Fibroblast of the conjunctiva (primary cell): ENCODE results near the gene UST.
"Not testable (repeated sequence)": the region's sequence is repeated elsewhere in the genome, so short reads cannot be mapped to it uniquely, and the experiment has no call there.

Experiments
- DNase-seq: peaks from one replicate; pipeline ENCODE4 v3.0.0-alpha.2; 2010; ENCODE audit warnings: low read depth

UST gene

GRCh38 chr6:148904896-148905870 is 158.4 kb downstream of the UST start:
- no peak for DNase-seq

GRCh38 chr6:148905901-148906300 is 159.1 kb downstream of the UST start:
- no peak for DNase-seq

- no peak for DNase-seq
Measured at GRCh38 chr6:148906386-148906785, 159.6 kb downstream of the UST start.

- DNase-seq: no peak
Measured at GRCh38 chr6:148907573-148907972, 160.7 kb downstream of the UST start.

- DNase-seq: no peak
Measured at GRCh38 chr6:148912252-148912651, 165.4 kb downstream of the UST start.

- no peak for DNase-seq
Measured at GRCh38 chr6:148915810-148916209, 169.0 kb downstream of the UST start.

- not testable (repeated sequence) for DNase-seq
Measured at GRCh38 chr6:148916485-148916884, 169.7 kb downstream of the UST start.

GRCh38 chr6:148924226-148925012 is 177.6 kb downstream of the UST start:
- no peak for DNase-seq

GRCh38 chr6:148925701-148926100 is 178.9 kb downstream of the UST start:
- no peak for DNase-seq

- DNase-seq: no peak
Measured at GRCh38 chr6:148926478-148926877, 179.6 kb downstream of the UST start.

- DNase-seq: no peak
Measured at GRCh38 chr6:148927586-148927985, 180.8 kb downstream of the UST start.

- no peak for DNase-seq
Measured at GRCh38 chr6:148928811-148929210, 182.0 kb downstream of the UST start.

GRCh38 chr6:148932208-148932607 is 185.4 kb downstream of the UST start:
- DNase-seq: no peak

- DNase-seq: no peak
Measured at GRCh38 chr6:148932731-148933130, 185.9 kb downstream of the UST start.

- DNase-seq: no peak
Measured at GRCh38 chr6:148934539-148934938, 187.7 kb downstream of the UST start.

- DNase-seq: no peak
Measured at GRCh38 chr6:148934961-148935360, 188.1 kb downstream of the UST start.

GRCh38 chr6:148935705-148936435 is 189.0 kb downstream of the UST start:
- DNase-seq: no peak

- DNase-seq: no peak
Measured at GRCh38 chr6:148943451-148943850, 196.6 kb downstream of the UST start.

GRCh38 chr6:148944608-148945007 is 197.8 kb downstream of the UST start:
- no peak for DNase-seq

GRCh38 chr6:148945301-148946021 is 198.6 kb downstream of the UST start:
- no peak for DNase-seq

- DNase-seq: peak; percentile 76
Measured at GRCh38 chr6:148947621-148948444, 201.0 kb downstream of the UST start.
